ENCODE measurements around the gene CLDN24.

Gene CLDN24

DNA sequence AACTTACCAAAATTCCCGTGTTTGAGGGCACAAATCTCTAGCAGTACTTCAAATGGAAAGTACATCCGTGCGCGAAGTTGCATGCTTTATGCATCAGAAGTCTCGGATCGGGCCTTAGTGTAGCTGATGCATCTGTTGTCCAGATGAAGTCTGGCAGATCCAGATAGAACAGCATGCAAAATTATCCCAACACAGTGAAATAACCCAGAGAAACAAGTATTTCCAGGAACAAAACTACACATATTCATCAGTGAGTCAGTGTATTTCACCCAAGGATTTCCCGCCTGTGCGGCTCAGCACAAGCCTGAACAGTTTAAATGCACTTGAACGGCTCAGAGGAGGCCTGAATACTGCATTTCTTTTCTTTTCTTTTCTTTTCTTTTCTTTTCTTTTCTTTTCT is 27.4 kb upstream of the CLDN24 start:
- TF ChIP-seq, protein P1, sequence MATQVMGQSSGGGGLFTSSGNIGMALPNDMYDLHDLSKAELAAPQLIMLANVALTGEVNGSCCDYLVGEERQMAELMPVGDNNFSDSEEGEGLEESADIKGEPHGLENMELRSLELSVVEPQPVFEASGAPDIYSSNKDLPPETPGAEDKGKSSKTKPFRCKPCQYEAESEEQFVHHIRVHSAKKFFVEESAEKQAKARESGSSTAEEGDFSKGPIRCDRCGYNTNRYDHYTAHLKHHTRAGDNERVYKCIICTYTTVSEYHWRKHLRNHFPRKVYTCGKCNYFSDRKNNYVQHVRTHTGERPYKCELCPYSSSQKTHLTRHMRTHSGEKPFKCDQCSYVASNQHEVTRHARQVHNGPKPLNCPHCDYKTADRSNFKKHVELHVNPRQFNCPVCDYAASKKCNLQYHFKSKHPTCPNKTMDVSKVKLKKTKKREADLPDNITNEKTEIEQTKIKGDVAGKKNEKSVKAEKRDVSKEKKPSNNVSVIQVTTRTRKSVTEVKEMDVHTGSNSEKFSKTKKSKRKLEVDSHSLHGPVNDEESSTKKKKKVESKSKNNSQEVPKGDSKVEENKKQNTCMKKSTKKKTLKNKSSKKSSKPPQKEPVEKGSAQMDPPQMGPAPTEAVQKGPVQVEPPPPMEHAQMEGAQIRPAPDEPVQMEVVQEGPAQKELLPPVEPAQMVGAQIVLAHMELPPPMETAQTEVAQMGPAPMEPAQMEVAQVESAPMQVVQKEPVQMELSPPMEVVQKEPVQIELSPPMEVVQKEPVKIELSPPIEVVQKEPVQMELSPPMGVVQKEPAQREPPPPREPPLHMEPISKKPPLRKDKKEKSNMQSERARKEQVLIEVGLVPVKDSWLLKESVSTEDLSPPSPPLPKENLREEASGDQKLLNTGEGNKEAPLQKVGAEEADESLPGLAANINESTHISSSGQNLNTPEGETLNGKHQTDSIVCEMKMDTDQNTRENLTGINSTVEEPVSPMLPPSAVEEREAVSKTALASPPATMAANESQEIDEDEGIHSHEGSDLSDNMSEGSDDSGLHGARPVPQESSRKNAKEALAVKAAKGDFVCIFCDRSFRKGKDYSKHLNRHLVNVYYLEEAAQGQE (IDR thresholded peaks at IDR 0.05; ENCODE audit: insufficient read depth in 1 of 2, low read depth in 2 of 2, low read length in 2 of 2) = no peak
- TF ChIP-seq POLR2AphosphoS5 (IDR thresholded peaks at IDR 0.05; ENCODE audit: low read depth, low read length) (no peak), TAF1 (IDR thresholded peaks at IDR 0.05; ENCODE audit: borderline replicate concordance, insufficient read depth, low read length) (no peak), SIN3A (IDR thresholded peaks at IDR 0.05; ENCODE audit: borderline replicate concordance, insufficient read depth, low read length) (no peak), FOXP2 (optimal IDR thresholded peaks at IDR 0.05; ENCODE audit: borderline replicate concordance, extremely low read depth, extremely low read length, insufficient read depth) (no peak)

GRCh38 chr4:183348706-183349659 is 26.8 kb upstream of the CLDN24 start:
- TF ChIP-seq SIN3A (IDR thresholded peaks at IDR 0.05; ENCODE audit: borderline replicate concordance, insufficient read depth, low read length) (no peak), POLR2AphosphoS5 (IDR thresholded peaks at IDR 0.05; ENCODE audit: low read depth, low read length) (no peak), TAF1 (IDR thresholded peaks at IDR 0.05; ENCODE audit: borderline replicate concordance, insufficient read depth, low read length) (no peak), FOXP2 (optimal IDR thresholded peaks at IDR 0.05; ENCODE audit: borderline replicate concordance, extremely low read depth, extremely low read length, insufficient read depth) (no peak)
- TF ChIP-seq, protein P1 (IDR thresholded peaks at IDR 0.05; ENCODE audit: insufficient read depth in 1 of 2, low read depth in 2 of 2, low read length in 2 of 2) = no peak

GRCh38 chr4:183348136-183348535 is 25.9 kb upstream of the CLDN24 start:
- no peak for TF ChIP-seq POLR2AphosphoS5 (IDR thresholded peaks at IDR 0.05; ENCODE audit: low read depth, low read length)
- no peak for TF ChIP-seq TAF1 (IDR thresholded peaks at IDR 0.05; ENCODE audit: borderline replicate concordance, insufficient read depth, low read length)
- no peak for TF ChIP-seq FOXP2 (optimal IDR thresholded peaks at IDR 0.05; ENCODE audit: borderline replicate concordance, extremely low read depth, extremely low read length, insufficient read depth)
- TF ChIP-seq SIN3A (IDR thresholded peaks at IDR 0.05; ENCODE audit: borderline replicate concordance, insufficient read depth, low read length) = no peak
- TF ChIP-seq, protein P1 (IDR thresholded peaks at IDR 0.05; ENCODE audit: insufficient read depth in 1 of 2, low read depth in 2 of 2, low read length in 2 of 2) = no peak

DNA sequence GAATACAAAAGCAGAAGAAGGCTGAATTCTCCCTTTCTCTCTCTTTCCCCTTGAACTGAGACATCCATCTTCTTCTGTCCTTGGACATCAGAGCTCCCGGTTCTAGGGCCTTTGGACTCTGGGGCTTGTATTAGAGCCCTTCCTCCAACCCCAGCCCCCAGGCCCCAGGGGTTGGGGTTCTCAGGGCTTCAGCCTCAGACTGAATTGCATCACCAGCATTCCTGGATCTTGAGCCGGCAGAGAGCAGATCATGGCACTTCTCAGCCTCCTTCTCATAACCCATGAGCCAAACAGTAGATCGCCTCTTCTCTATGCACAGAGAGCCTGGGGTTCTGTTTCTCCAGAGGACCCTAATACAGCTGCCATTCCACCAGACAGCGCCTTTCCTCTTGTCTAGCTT is 25.3 kb upstream of the CLDN24 start:
- TF ChIP-seq TAF1 (IDR thresholded peaks at IDR 0.05; ENCODE audit: borderline replicate concordance, insufficient read depth, low read length) (no peak), SIN3A (IDR thresholded peaks at IDR 0.05; ENCODE audit: borderline replicate concordance, insufficient read depth, low read length) (no peak), POLR2AphosphoS5 (IDR thresholded peaks at IDR 0.05; ENCODE audit: low read depth, low read length) (no peak), FOXP2 (optimal IDR thresholded peaks at IDR 0.05; ENCODE audit: borderline replicate concordance, extremely low read depth, extremely low read length, insufficient read depth) (no peak)
- TF ChIP-seq, protein P1 (IDR thresholded peaks at IDR 0.05; ENCODE audit: insufficient read depth in 1 of 2, low read depth in 2 of 2, low read length in 2 of 2) = no peak
